SK-N-SH treated with all-trans-retinoic acid at 6 μM for 48 hours (cell line): ENCODE data around the gene PCDHA9.

Experiments
- BACH2 ChIP-seq: fragments of 250-450 bp; sonication (Bioruptor Pico); IDR thresholded peaks from 2 replicates; pipeline ENCODE4 v1.9.0; 2021; ENCODE audit warnings: mild to moderate bottlenecking, borderline replicate concordance
- CREB5 ChIP-seq: fragments of 250-450 bp; sonication (Bioruptor Pico); IDR thresholded peaks from 2 replicates; pipeline ENCODE4 v1.5.1; 2020; ENCODE audit warnings: low read depth, mild to moderate bottlenecking, moderate library complexity
- CSDC2 ChIP-seq: fragments of 250-450 bp; sonication (Bioruptor Pico); IDR thresholded peaks from 2 replicates; pipeline ENCODE4 v1.5.0; 2020; ENCODE audit warnings: mild to moderate bottlenecking, moderate library complexity
- ESRRG ChIP-seq: fragments of 250-450 bp; sonication (Bioruptor Pico); IDR thresholded peaks from 2 replicates; pipeline ENCODE4 v1.6.1; 2021; ENCODE audit warnings: mild to moderate bottlenecking
- PATZ1 ChIP-seq: fragments of 250-450 bp; sonication (Bioruptor Pico); IDR thresholded peaks from 2 replicates; pipeline ENCODE4 v1.8.0; 2020; ENCODE audit warnings: mild to moderate bottlenecking, moderate library complexity, borderline replicate concordance
- TOX ChIP-seq: fragments of 250-450 bp; sonication (Bioruptor Pico); IDR thresholded peaks from 2 replicates; pipeline ENCODE4 v1.8.0; 2021; ENCODE audit warnings: mild to moderate bottlenecking, moderate library complexity, borderline replicate concordance
- ZC3H10 ChIP-seq: fragments of 250-450 bp; sonication (Bioruptor Pico); IDR thresholded peaks from 2 replicates; pipeline ENCODE4 v1.5.1; 2021; ENCODE audit warnings: mild to moderate bottlenecking, moderate library complexity
- ZFP3 ChIP-seq: fragments of 250-450 bp; sonication (Bioruptor Pico); IDR thresholded peaks from 2 replicates; pipeline ENCODE4 v1.5.0; 2020; ENCODE audit warnings: mild to moderate bottlenecking, moderate library complexity

- TF ChIP-seq PATZ1 (CRISPR knock-in tag) (no peak), BACH2 (CRISPR knock-in tag) (no peak), ZFP3 (CRISPR knock-in tag) (no peak), CSDC2 (CRISPR knock-in tag) (no peak), CREB5 (CRISPR knock-in tag) (no peak), TOX (no peak), ESRRG (CRISPR knock-in tag) (no peak), ZC3H10 (CRISPR knock-in tag) (no peak)
Observed at GRCh38 chr5:140835622-140836510, 12.3 kb upstream of the PCDHA9 start.
